H4 (cell line): ENCODE measurements around the gene SRRM1. TPM values are rescaled to one million over a fixed set of nuclear protein-coding genes. Genes with fewer than 3 reads are reported as not detected.
"Not testable (repeated sequence)": the region's sequence is repeated elsewhere in the genome, so short reads cannot be mapped to it uniquely, and the experiment has no call there.

ENCODE experiments used
- DNase-seq: peaks from one replicate; pipeline ENCODE4 v3.0.0-alpha.2; 2015; ENCODE audit warnings: low spot score
- total RNA-seq: library from RNA; depleted of rRNA; stranded (reverse); fragments of >200 nt; shearing (Covaris generic); gene quantifications from 2 replicates; pipeline ENCODE4 v1.2.3, GENCODE V29; 2014

SRRM1 gene
- total RNA-seq, 1 experiment from 2014 or later: 34.3 TPM

- no peak for DNase-seq
These were observed 51.3 kb downstream of the SRRM1 start for GRCh38 chr1:24694380-24694843.

- DNase-seq: no peak
These were observed 52.3 kb downstream of the SRRM1 start for GRCh38 chr1:24695202-24695974.

GRCh38 chr1:24696041-24696755 lies 53.1 kb downstream of the SRRM1 start:
- DNase-seq: no peak

GRCh38 chr1:24696756-24697330 lies 53.7 kb downstream of the SRRM1 start:
- no peak for DNase-seq

GRCh38 chr1:24697453-24698001 lies 54.4 kb downstream of the SRRM1 start:
- DNase-seq: not testable (repeated sequence)

- not testable (repeated sequence) for DNase-seq
These were observed 55.2 kb downstream of the SRRM1 start for GRCh38 chr1:24698326-24698725.

- no peak for DNase-seq
These were observed 56.5 kb downstream of the SRRM1 start for GRCh38 chr1:24699628-24700027.

GRCh38 chr1:24702511-24703293 lies 59.6 kb downstream of the SRRM1 start:
- DNase-seq: peak; percentile 59

- peak; percentile 40 for DNase-seq
These were observed 61.5 kb downstream of the SRRM1 start for GRCh38 chr1:24704411-24705259.

- DNase-seq: peak; percentile 98
These were observed 62.4 kb downstream of the SRRM1 start for GRCh38 chr1:24705260-24706073.

- DNase-seq: not testable (repeated sequence)
These were observed 62.9 kb downstream of the SRRM1 start for GRCh38 chr1:24706074-24706389.

GRCh38 chr1:24707687-24708086 lies 64.6 kb downstream of the SRRM1 start:
- DNase-seq: peak; percentile 62

- DNase-seq: no peak
These were observed 65.8 kb downstream of the SRRM1 start for GRCh38 chr1:24708938-24709337.

GRCh38 chr1:24709791-24710441 lies 66.8 kb downstream of the SRRM1 start:
- no peak for DNase-seq

GRCh38 chr1:24711329-24711728 lies 68.2 kb downstream of the SRRM1 start:
- no peak for DNase-seq

GRCh38 chr1:24713176-24713575 lies 70.1 kb downstream of the SRRM1 start:
- no peak for DNase-seq

GRCh38 chr1:24713736-24714135 lies 70.6 kb downstream of the SRRM1 start:
- no peak for DNase-seq

GRCh38 chr1:24714859-24715520 lies 71.9 kb downstream of the SRRM1 start:
- peak; percentile 56 for DNase-seq

GRCh38 chr1:24715658-24716057 lies 72.6 kb downstream of the SRRM1 start:
- no peak for DNase-seq
